GM12878 (cell line): Measurements from ENCODE around the gene TSR3. TPM values are rescaled to one million over a fixed set of nuclear protein-coding genes. Genes with fewer than 3 reads are reported as not detected.

Experiments used
- ATAC-seq: fragments of 200-7000 bp; cut with Tn5 transposase; 3 replicates; pipeline ENCODE4 v1.9.1; 2020; ENCODE audit warnings: mild to moderate bottlenecking, moderate library complexity
- BruUV-seq: library from RNA; stranded (reverse); fragments of 400-500 nt; replicated peaks from 2 replicates; lab custom pipeline; 2021; lab: Mats Ljungman, UMichigan
- CTCF ChIA-PET: fragments of 300-600 bp; sonication (Branson Sonifier 250); formaldehyde crosslinking; extraction: SDS; loops from one replicate; lab custom pipeline; 2021; ENCODE audit warnings: inconsistent platforms; lab: Yijun Ruan, JAX
- POLR2A ChIA-PET: fragments of 350-600 bp; formaldehyde crosslinking; extraction: SDS; loops from one replicate; lab custom pipeline; 2021; ENCODE audit warnings: inconsistent platforms; lab: Charles Lee
- RAD21 ChIA-PET: fragments of 300-600 bp; sonication (Branson Sonifier 250); formaldehyde crosslinking; loops from one replicate; lab custom pipeline; 2023; ENCODE audit warnings: antibody characterized with exemption; ENCODE audit not compliant: unreplicated experiment; lab: Charles Lee
- SMC1A ChIA-PET: fragments of 300-600 bp; sonication (Branson Sonifier 250); formaldehyde crosslinking; loops from one replicate; lab custom pipeline; 2023; ENCODE audit not compliant: unreplicated experiment, uncharacterized antibody; lab: Charles Lee
- DNase-seq: peaks from one replicate; pipeline ENCODE4 v3.0.0-alpha.2; 2011; ENCODE audit warnings: low read depth, low spot score
- FAIRE-seq: peaks from 3 replicates; lab custom pipeline; 2011; peaks lifted over from hg19 to GRCh38; lab: Jason Lieb, UNC
- H2AFZ ChIP-seq: 2 replicates; pipeline ENCODE4 v1.6.0; 2011; ENCODE audit warnings: low read depth, low read length, control low read depth; ENCODE audit not compliant: control insufficient read depth
- H3K27ac ChIP-seq: 2 replicates; pipeline ENCODE4 v1.5.1; 2011; ENCODE audit warnings: control low read depth; ENCODE audit not compliant: control insufficient read depth, insufficient read depth
- H3K27me3 ChIP-seq, 2 experiments: replicated peaks in 1 of 2; 2 replicates each; pipeline versions ENCODE4 v1.6.0 to v1.6.1; 2011; ENCODE audit warnings: low read length in 1 of 2; ENCODE audit not compliant: control insufficient read depth in 2 of 2, insufficient read depth in 2 of 2
- H3K36me3 ChIP-seq, 2 experiments: 2 replicates each; pipeline ENCODE4 v1.5.1; 2011; ENCODE audit warnings: low read length in 1 of 2; ENCODE audit not compliant: control insufficient read depth in 2 of 2, insufficient read depth in 2 of 2
- H3K4me1 ChIP-seq: 2 replicates; pipeline ENCODE4 v1.6.1; 2011; ENCODE audit warnings: mild to moderate bottlenecking, low read length, moderate library complexity, mixed read lengths; ENCODE audit not compliant: control insufficient read depth, insufficient read depth
- H3K4me2 ChIP-seq: 2 replicates; pipeline ENCODE4 v1.6.0; 2011; ENCODE audit warnings: control low read depth; ENCODE audit not compliant: control insufficient read depth, insufficient read depth
- H3K4me3 ChIP-seq: fragments of 200-600 bp; sonication (generic); 2 replicates; pipeline ENCODE4 v1.5.1; 2016
- H3K79me2 ChIP-seq: 2 replicates; pipeline ENCODE4 v1.6.0; 2011; ENCODE audit warnings: low read length; ENCODE audit not compliant: control insufficient read depth, insufficient read depth
- H3K9ac ChIP-seq: 2 replicates; pipeline ENCODE4 v1.8.0; 2011; ENCODE audit warnings: low read length, control low read depth, mixed read lengths; ENCODE audit not compliant: control insufficient read depth, insufficient read depth
- H3K9me3 ChIP-seq: replicated peaks from 3 replicates; pipeline ENCODE4 v1.5.1; 2011; ENCODE audit warnings: mild to moderate bottlenecking, low read length; ENCODE audit not compliant: control insufficient read depth, insufficient read depth
- H4K20me1 ChIP-seq: 2 replicates; pipeline ENCODE4 v1.6.0; 2011; ENCODE audit not compliant: control insufficient read depth, insufficient read depth
- BACH1 ChIP-seq: fragments of 450-650 bp; IDR thresholded peaks from 2 replicates; pipeline ENCODE4 v1.6.1; 2017; ENCODE audit warnings: mild to moderate bottlenecking, borderline replicate concordance
- FOS ChIP-seq: IDR thresholded peaks from 3 replicates; pipeline ENCODE4 v1.6.1; 2011; ENCODE audit warnings: borderline replicate concordance; ENCODE audit not compliant: insufficient read length; ENCODE audit errors: extremely low read depth
- GATAD2B ChIP-seq: fragments of 450-650 bp; conservative IDR thresholded peaks from 2 replicates; pipeline ENCODE4 v1.6.1; 2017; ENCODE audit warnings: low read depth, mild to moderate bottlenecking, moderate library complexity
- POLR2AphosphoS2 ChIP-seq: IDR thresholded peaks from 2 replicates; pipeline ENCODE4 v1.6.1; 2011; ENCODE audit warnings: low read depth, mild to moderate bottlenecking, low read length, improper control_type of control experiment, moderate library complexity
- RFX5 ChIP-seq: IDR thresholded peaks from 2 replicates; pipeline ENCODE4 v1.6.1; 2011; ENCODE audit warnings: low read depth, low read length, improper control_type of control experiment
- TCF12 ChIP-seq: IDR thresholded peaks from 2 replicates; pipeline ENCODE4 v1.6.1; 2011; ENCODE audit warnings: low read depth, mild to moderate bottlenecking, low read length
- TCF7 ChIP-seq: IDR thresholded peaks from 2 replicates; pipeline ENCODE4 v1.6.1; 2014; ENCODE audit warnings: antibody characterized with exemption, borderline replicate concordance
- WGBS: methylation state at CpG from one replicate; pipeline ENCODE4 v1.1.6; 2016; ENCODE audit warnings: low lambda C conversion rate; ENCODE audit not compliant: insufficient replicate concordance, insufficient coverage; ENCODE audit errors: missing lambda C conversion rate; 5-methylcytosine and 5-hydroxymethylcytosine counted together
- in situ Hi-C: fragments of 300-500 bp; cut with MboI; formaldehyde crosslinking; loops from 9 replicates; pipeline ENCODE4 v1.14.3; 2018; ENCODE audit warnings: mixed read lengths
- intact Hi-C: fragments of 100-400 bp; cut with micrococcal nuclease; formaldehyde crosslinking; loops from one replicate; pipeline ENCODE4 v1.14.2; 2022; ENCODE audit not compliant: unreplicated experiment
- polyA plus RNA-seq, 11 experiments: library from polyadenylated mRNA; depleted of rRNA in 4 of 11; unstranded in 6 of 11; stranded (reverse) in 5 of 11; fragments of >200 nt; fragmentation: Nextera tagmentation in 4 of 11; fragmentation: Illumina TruSeq in 1 of 11; extraction: Ambion mirVana in 4 of 11; extraction: Trizol in 1 of 11; gene quantifications; 1 replicate in 1 of 11; 2 replicates in 10 of 11; pipeline versions ENCODE4 v1.2.1 to v1.2.3, GENCODE V29; 2011 to 2016; ENCODE audit warnings: inconsistent platforms in 2 of 11, missing spikeins in 2 of 11, low read depth in 1 of 11
- total RNA-seq, 4 experiments: library from RNA; depleted of rRNA in 3 of 4; stranded (reverse); fragments of >200 nt in 3 of 4; fragmentation: Illumina TruSeq in 1 of 4; extraction: Trizol in 1 of 4; gene quantifications; 2 replicates each; pipeline versions ENCODE4 v1.2.1 to v1.2.3, GENCODE V29; 2013 to 2021
- TF ChIP-seq, protein P1 (sequence below): fragments of 450-650 bp; IDR thresholded peaks from 2 replicates; pipeline ENCODE4 v1.6.1; 2017; ENCODE audit warnings: mild to moderate bottlenecking, moderate library complexity
- TF ChIP-seq, protein P2 (sequence below): fragments of 450-650 bp; IDR thresholded peaks from 2 replicates; pipeline ENCODE4 v1.6.1; 2017; ENCODE audit warnings: mild to moderate bottlenecking
- TF ChIP-seq, protein P3 (sequence below): fragments of 150-350 bp; IDR thresholded peaks from 2 replicates; pipeline ENCODE4 v1.6.1; 2016; ENCODE audit warnings: low read depth, low read length
- TF ChIP-seq, protein P4 (sequence below): fragments of 450-650 bp; IDR thresholded peaks from 2 replicates; pipeline ENCODE4 v1.6.1; 2016; ENCODE audit warnings: mild to moderate bottlenecking
- TF ChIP-seq, protein P5 (sequence below): IDR thresholded peaks from 2 replicates; pipeline ENCODE4 v1.6.1; 2012; ENCODE audit warnings: low read depth, low read length, improper control_type of control experiment

The TSR3 gene
- total and polyA plus RNA-seq, 10 of the 15 experiments (the other 5 are each of a cell fraction or from before 2014, with no cell fraction given) = 3.4 to 108 (median 46.9) TPM

DNA sequence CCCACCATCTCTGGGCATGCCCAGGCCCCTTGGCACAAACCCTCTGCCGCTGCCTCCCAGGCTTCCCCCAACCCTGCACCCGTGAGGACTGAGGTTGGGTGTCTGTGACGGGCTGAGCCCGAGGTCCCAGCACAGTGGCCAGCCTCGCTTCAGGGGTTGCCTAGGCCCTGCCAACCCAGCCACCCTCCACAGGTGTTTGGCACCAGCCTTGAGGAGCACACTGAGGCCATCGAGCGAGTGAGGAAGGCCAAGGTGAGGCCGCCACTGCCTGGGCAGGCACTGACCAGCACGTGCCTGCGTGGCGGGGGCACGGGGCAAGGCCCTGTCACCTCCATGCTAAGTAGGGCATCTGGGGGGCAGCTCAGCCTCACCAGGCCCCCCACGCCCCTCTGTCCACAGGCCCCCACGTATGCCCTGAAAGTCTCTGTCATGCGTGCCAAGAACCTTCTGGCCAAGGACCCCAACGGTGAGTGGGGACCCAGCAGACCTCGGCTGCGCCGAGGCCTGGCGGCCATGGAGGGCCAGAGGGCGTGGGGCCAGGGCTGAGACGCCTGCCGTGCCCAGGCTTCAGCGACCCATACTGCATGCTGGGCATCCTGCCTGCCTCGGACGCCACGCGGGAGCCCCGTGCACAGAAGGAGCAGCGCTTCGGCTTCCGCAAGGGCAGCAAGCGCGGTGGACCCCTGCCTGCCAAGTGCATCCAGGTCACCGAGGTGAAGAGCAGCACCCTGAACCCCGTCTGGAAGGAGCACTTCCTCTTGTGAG lies 10.8 kb downstream of the TSR3 start:
- no peaks in the 10 kb centered on the region for H3K9me3 ChIP-seq
- BruUV-seq = no TSS peak
- ChIA-PET SMC1A (no interaction called here), CTCF (no interaction called here), RAD21 (no interaction called here), POLR2A (no interaction called here)
- H3K4me1 ChIP-seq = peaks cover 11% of the 10 kb centered on the region
- in situ Hi-C loops = no loop called here
- H3K79me2 ChIP-seq = no peaks in the 10 kb centered on the region
- no peak for FAIRE-seq
- no peak overlapping the region for H3K4me3 ChIP-seq
- H3K27ac ChIP-seq = no peak overlapping the region
- no peaks in the 10 kb centered on the region for H3K36me3 ChIP-seq
- no peak overlapping the region for H2AFZ ChIP-seq
- 60% methylated on average over 36 of the region's 36 CpGs for WGBS
- no peak for ATAC-seq
- H4K20me1 ChIP-seq = no peaks in the 10 kb centered on the region
- no peak overlapping the region for H3K4me2 ChIP-seq
- no peak for DNase-seq
- no peak overlapping the region for H3K9ac ChIP-seq
- peaks cover 0 to under 1% of the 10 kb centered on the region in 2 experiments; a peak in 2 of 4 replicates for H3K27me3 ChIP-seq
- intact Hi-C loops = no loop called here
- TF ChIP-seq GATAD2B = no peak
- TF ChIP-seq, protein P1, sequence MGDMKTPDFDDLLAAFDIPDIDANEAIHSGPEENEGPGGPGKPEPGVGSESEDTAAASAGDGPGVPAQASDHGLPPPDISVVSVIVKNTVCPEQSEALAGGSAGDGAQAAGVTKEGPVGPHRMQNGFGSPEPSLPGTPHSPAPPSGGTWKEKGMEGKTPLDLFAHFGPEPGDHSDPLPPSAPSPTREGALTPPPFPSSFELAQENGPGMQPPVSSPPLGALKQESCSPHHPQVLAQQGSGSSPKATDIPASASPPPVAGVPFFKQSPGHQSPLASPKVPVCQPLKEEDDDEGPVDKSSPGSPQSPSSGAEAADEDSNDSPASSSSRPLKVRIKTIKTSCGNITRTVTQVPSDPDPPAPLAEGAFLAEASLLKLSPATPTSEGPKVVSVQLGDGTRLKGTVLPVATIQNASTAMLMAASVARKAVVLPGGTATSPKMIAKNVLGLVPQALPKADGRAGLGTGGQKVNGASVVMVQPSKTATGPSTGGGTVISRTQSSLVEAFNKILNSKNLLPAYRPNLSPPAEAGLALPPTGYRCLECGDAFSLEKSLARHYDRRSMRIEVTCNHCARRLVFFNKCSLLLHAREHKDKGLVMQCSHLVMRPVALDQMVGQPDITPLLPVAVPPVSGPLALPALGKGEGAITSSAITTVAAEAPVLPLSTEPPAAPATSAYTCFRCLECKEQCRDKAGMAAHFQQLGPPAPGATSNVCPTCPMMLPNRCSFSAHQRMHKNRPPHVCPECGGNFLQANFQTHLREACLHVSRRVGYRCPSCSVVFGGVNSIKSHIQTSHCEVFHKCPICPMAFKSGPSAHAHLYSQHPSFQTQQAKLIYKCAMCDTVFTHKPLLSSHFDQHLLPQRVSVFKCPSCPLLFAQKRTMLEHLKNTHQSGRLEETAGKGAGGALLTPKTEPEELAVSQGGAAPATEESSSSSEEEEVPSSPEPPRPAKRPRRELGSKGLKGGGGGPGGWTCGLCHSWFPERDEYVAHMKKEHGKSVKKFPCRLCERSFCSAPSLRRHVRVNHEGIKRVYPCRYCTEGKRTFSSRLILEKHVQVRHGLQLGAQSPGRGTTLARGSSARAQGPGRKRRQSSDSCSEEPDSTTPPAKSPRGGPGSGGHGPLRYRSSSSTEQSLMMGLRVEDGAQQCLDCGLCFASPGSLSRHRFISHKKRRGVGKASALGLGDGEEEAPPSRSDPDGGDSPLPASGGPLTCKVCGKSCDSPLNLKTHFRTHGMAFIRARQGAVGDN = no peak
- TF ChIP-seq, protein P2, sequence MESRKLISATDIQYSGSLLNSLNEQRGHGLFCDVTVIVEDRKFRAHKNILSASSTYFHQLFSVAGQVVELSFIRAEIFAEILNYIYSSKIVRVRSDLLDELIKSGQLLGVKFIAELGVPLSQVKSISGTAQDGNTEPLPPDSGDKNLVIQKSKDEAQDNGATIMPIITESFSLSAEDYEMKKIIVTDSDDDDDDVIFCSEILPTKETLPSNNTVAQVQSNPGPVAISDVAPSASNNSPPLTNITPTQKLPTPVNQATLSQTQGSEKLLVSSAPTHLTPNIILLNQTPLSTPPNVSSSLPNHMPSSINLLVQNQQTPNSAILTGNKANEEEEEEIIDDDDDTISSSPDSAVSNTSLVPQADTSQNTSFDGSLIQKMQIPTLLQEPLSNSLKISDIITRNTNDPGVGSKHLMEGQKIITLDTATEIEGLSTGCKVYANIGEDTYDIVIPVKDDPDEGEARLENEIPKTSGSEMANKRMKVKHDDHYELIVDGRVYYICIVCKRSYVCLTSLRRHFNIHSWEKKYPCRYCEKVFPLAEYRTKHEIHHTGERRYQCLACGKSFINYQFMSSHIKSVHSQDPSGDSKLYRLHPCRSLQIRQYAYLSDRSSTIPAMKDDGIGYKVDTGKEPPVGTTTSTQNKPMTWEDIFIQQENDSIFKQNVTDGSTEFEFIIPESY = no peak
- TF ChIP-seq, protein P3, sequence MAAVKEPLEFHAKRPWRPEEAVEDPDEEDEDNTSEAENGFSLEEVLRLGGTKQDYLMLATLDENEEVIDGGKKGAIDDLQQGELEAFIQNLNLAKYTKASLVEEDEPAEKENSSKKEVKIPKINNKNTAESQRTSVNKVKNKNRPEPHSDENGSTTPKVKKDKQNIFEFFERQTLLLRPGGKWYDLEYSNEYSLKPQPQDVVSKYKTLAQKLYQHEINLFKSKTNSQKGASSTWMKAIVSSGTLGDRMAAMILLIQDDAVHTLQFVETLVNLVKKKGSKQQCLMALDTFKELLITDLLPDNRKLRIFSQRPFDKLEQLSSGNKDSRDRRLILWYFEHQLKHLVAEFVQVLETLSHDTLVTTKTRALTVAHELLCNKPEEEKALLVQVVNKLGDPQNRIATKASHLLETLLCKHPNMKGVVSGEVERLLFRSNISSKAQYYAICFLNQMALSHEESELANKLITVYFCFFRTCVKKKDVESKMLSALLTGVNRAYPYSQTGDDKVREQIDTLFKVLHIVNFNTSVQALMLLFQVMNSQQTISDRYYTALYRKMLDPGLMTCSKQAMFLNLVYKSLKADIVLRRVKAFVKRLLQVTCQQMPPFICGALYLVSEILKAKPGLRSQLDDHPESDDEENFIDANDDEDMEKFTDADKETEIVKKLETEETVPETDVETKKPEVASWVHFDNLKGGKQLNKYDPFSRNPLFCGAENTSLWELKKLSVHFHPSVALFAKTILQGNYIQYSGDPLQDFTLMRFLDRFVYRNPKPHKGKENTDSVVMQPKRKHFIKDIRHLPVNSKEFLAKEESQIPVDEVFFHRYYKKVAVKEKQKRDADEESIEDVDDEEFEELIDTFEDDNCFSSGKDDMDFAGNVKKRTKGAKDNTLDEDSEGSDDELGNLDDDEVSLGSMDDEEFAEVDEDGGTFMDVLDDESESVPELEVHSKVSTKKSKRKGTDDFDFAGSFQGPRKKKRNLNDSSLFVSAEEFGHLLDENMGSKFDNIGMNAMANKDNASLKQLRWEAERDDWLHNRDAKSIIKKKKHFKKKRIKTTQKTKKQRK = no peak
- no peak for TF ChIP-seq BACH1
- no peak for TF ChIP-seq FOS
- TF ChIP-seq POLR2AphosphoS2 = no peak
- TF ChIP-seq TCF7 = no peak
- TF ChIP-seq TCF12 = no peak
- TF ChIP-seq, protein P4, sequence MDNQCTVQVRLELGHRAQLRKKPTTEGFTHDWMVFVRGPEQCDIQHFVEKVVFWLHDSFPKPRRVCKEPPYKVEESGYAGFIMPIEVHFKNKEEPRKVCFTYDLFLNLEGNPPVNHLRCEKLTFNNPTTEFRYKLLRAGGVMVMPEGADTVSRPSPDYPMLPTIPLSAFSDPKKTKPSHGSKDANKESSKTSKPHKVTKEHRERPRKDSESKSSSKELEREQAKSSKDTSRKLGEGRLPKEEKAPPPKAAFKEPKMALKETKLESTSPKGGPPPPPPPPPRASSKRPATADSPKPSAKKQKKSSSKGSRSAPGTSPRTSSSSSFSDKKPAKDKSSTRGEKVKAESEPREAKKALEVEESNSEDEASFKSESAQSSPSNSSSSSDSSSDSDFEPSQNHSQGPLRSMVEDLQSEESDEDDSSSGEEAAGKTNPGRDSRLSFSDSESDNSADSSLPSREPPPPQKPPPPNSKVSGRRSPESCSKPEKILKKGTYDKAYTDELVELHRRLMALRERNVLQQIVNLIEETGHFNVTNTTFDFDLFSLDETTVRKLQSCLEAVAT = no peak
- no peak for TF ChIP-seq RFX5
- TF ChIP-seq, protein P5, sequence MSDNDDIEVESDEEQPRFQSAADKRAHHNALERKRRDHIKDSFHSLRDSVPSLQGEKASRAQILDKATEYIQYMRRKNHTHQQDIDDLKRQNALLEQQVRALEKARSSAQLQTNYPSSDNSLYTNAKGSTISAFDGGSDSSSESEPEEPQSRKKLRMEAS = no peak
